ENCODE results near the gene RAP1GDS1. TPM values are rescaled to one million over a fixed set of nuclear protein-coding genes. Genes with fewer than 3 reads are reported as not detected.
A peak's percentile ranks its signal among the peaks of the same experiment; 100 is the strongest.
"Not testable (repeated sequence)": the region's sequence is repeated elsewhere in the genome, so short reads cannot be mapped to it uniquely, and the experiment has no call there.

RAP1GDS1 gene
- total RNA-seq, 4 donors from 2014 or later = 40.5 to 61.4 (median 54.1) TPM

DNA sequence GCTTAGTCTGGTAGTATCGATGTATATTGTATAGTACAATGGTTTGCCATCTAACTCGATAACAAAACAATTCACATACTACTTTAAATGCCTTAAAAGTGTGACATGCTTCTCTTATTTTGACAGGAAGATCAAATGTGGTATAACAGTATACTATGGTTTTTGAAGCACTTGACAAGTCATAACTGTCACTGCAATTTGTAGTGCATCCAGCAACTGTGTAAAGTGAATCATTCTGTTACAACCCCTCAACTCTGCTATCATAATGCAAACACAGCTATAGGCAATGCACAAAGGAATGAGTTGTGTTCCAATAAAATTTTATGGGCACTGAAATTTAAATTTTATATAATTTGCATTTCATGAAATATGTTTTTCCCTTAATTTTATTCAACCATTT lies 14.0 kb downstream of the RAP1GDS1 start:
- no peak for DNase-seq (ENCODE audit: low spot score in 2 of 2)
- no peaks in the 10 kb centered on the region for H3K4me1 ChIP-seq
- WGBS, 2 donors = 92 to 96% methylated on average over 2 of the region's 2 CpGs
- no peak overlapping the region for H3K4me3 ChIP-seq
- H3K9me3 ChIP-seq = peaks cover 0 to 19% (median 0%) of the 10 kb centered on the region in 4 donors
- H3K27ac ChIP-seq = no peak overlapping the region
- no peak for TF ChIP-seq EP300 (IDR thresholded peaks at IDR 0.05)
- no peak for TF ChIP-seq POLR2A (IDR thresholded peaks at IDR 0.05)
- TF ChIP-seq, protein P1, sequence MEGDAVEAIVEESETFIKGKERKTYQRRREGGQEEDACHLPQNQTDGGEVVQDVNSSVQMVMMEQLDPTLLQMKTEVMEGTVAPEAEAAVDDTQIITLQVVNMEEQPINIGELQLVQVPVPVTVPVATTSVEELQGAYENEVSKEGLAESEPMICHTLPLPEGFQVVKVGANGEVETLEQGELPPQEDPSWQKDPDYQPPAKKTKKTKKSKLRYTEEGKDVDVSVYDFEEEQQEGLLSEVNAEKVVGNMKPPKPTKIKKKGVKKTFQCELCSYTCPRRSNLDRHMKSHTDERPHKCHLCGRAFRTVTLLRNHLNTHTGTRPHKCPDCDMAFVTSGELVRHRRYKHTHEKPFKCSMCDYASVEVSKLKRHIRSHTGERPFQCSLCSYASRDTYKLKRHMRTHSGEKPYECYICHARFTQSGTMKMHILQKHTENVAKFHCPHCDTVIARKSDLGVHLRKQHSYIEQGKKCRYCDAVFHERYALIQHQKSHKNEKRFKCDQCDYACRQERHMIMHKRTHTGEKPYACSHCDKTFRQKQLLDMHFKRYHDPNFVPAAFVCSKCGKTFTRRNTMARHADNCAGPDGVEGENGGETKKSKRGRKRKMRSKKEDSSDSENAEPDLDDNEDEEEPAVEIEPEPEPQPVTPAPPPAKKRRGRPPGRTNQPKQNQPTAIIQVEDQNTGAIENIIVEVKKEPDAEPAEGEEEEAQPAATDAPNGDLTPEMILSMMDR (IDR thresholded peaks at IDR 0.05) = no peak
- no peaks in the 10 kb centered on the region for H3K27me3 ChIP-seq
- H3K36me3 ChIP-seq = peaks cover 0 to 19% (median 0%) of the 10 kb centered on the region in 3 donors

DNA sequence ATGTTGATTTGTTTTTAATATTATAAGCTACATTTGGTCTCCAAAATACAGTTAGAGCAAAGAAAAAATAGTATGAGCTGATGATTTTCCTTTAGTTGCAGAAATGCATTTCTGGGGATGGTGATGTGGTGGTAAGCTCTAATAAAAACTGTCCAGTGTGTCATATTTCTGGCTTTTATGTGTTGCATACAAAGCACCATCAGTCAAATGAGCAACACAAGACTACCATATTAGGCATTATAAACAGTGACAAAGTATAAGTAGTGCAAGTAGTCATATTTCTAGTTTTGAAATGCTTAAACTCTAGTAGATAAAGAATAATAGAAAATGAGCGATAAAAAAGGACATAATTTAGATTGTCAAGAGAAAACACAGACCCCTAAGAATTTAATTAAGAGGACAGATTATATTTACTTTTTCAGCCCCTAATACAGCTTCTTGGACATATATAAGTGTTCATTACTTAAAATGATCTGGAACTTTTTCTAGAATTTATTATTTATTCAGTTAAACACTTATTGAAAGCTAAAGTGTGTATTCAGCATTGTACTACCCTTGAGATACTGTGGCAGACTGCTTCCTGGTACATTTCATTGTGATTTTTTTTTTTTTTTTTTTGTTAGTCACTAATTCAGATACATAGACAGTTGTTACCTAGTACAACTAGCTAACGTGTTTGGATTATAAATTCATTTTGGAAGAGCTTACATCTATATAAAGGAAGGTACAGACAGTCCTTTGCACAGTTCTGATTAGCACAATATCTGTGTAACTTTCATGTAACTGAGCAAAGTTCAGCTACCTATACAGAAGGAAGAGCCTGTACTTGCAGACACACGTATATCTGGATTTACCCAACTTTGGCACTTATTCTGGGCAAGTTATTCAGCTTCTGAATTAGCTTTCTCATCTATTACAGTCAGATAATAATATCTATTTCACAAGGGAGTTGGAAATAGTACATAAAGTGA lies 22.3 kb downstream of the RAP1GDS1 start:
- H3K27ac ChIP-seq = peak overlapping the region in 1 of 4 donors; percentile 36
- no peaks in the 10 kb centered on the region for H3K27me3 ChIP-seq
- TF ChIP-seq POLR2A (IDR thresholded peaks at IDR 0.05) (no peak), EP300 (IDR thresholded peaks at IDR 0.05) (no peak)
- TF ChIP-seq, protein P1 (IDR thresholded peaks at IDR 0.05) = no peak
- no peak for DNase-seq (ENCODE audit: low spot score in 2 of 2)
- peaks cover 0 to 15% (median 0%) of the 10 kb centered on the region in 4 donors for H3K4me1 ChIP-seq
- 71 to 75% methylated on average over 3 of the region's 3 CpGs for WGBS, 2 donors
- H3K9me3 ChIP-seq = peaks cover 0 to 4% (median 0%) of the 10 kb centered on the region in 4 donors
- no peak overlapping the region for H3K4me3 ChIP-seq
- no peaks in the 10 kb centered on the region for H3K36me3 ChIP-seq

DNA sequence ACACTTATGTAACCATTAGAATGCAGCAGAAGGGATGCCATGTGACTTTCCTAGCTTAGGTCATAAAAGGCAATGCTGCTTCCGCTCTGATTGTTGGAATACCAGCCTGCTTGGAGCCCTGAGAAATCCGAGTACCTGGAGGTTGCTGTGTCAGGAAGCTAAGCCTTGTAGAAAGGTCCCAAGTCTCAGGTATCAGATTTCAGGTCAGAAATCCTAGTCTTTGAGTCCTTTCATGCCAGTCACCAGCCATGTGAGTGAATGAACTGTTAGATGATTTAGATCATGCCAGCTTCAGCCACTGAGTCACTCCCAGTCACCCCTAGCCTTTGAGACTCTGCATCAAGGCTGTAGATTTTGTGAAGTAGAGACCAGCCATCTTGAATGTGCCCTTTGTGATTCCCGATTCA lies 23.5 kb downstream of the RAP1GDS1 start:
- peaks cover 0 to 15% (median under 1%) of the 10 kb centered on the region in 4 donors for H3K4me1 ChIP-seq
- no peaks in the 10 kb centered on the region for H3K36me3 ChIP-seq
- WGBS, 2 donors = 63 to 76% methylated on average over 3 of the region's 3 CpGs
- H3K4me3 ChIP-seq = no peak overlapping the region
- DNase-seq (ENCODE audit: low spot score in 2 of 2) = no peak
- H3K9me3 ChIP-seq = peaks cover 0 to 4% (median 0%) of the 10 kb centered on the region in 4 donors
- no peaks in the 10 kb centered on the region for H3K27me3 ChIP-seq
- TF ChIP-seq, protein P1 (IDR thresholded peaks at IDR 0.05) = no peak
- TF ChIP-seq EP300 (IDR thresholded peaks at IDR 0.05) = no peak
- no peak for TF ChIP-seq POLR2A (IDR thresholded peaks at IDR 0.05)
- H3K27ac ChIP-seq = peak overlapping the region in 2 of 4 donors; percentile 36 to 37

DNA sequence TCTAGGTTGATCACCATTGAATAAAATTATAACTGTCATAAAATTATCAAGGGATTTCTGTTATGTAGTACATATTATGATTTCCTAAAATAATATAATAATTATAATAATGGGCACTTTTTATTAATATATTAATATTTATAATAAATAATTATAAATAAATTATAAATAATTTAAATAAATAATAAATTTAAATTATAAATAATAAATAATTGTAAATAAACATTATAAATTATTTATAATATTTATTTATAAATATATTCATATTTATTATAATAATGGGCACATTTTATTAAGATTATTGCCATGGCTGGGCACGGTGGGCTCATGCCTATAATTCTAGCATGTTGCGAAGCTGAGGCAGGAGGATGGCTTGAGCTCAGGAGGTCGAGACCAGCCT lies 24.5 kb downstream of the RAP1GDS1 start:
- Histone ChIP-seq H3K36me3 (no peaks in the 10 kb centered on the region), H3K27me3 (no peaks in the 10 kb centered on the region), H3K27ac (peak overlapping the region in 1 of 4 donors; percentile 36), H3K4me3 (no peak overlapping the region), H3K9me3 (peaks cover 0 to 4% (median 0%) of the 10 kb centered on the region in 4 donors), H3K4me1 (peaks cover 0 to 18% (median 1%) of the 10 kb centered on the region in 4 donors)
- TF ChIP-seq EP300 (IDR thresholded peaks at IDR 0.05) = no peak
- TF ChIP-seq, protein P1 (IDR thresholded peaks at IDR 0.05) = no peak
- TF ChIP-seq POLR2A (IDR thresholded peaks at IDR 0.05) = no peak
- WGBS, 2 donors = 95 to 99% methylated on average over 3 of the region's 3 CpGs
- DNase-seq (ENCODE audit: low spot score in 2 of 2) = no peak

DNA sequence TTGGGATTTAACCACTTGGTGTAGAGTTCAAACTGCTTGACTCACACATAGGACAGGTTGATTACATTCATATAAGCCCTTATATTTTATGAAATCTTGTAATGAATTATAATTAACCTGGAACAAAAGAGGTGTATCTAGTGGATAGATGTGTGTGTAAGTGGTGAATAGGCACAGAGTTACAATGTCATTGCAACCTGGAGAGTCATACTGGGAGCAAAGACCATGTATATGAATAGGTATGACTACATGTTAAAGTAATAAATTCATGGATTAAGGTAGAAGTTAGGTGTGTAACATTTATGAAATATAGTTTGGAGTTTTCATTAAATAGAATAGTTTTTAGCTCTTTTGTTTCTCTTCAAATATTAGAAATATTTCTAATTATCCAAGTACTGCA lies 26.1 kb downstream of the RAP1GDS1 start:
- H3K9me3 ChIP-seq = no peaks in the 10 kb centered on the region
- no peak overlapping the region for H3K4me3 ChIP-seq
- TF ChIP-seq EP300 (IDR thresholded peaks at IDR 0.05) (no peak), POLR2A (IDR thresholded peaks at IDR 0.05) (no peak)
- TF ChIP-seq, protein P1 (IDR thresholded peaks at IDR 0.05) = no peak
- H3K27ac ChIP-seq = no peak overlapping the region
- no peaks in the 10 kb centered on the region for H3K27me3 ChIP-seq
- peaks cover 0 to 20% (median 5%) of the 10 kb centered on the region in 4 donors for H3K4me1 ChIP-seq
- no peak for DNase-seq (ENCODE audit: low spot score in 2 of 2)
- no peaks in the 10 kb centered on the region for H3K36me3 ChIP-seq

DNA sequence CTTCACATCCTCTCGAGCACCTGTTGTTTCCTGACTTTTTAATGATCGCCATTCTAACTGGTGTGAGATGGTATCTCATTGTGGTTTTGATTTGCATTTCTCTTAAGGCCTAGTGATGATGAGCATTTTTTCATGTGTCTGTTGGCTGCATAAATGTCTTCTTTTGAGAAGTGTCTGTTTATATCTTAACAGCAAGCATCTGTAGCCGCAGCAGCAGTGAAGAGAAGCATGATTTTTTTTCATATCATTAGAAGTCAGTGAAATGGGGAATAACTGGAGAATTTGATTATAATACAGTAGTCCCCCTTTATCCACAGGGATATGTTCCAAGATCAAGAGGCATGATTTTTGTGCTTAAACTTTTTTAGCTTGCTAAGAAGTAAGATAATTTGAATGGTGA lies 27.5 kb downstream of the RAP1GDS1 start:
- H3K27me3 ChIP-seq; H3K27ac ChIP-seq; DNase-seq (ENCODE audit: low spot score in 2 of 2); H3K4me3 ChIP-seq; H3K9me3 ChIP-seq; H3K36me3 ChIP-seq: not testable (repeated sequence)
- WGBS, 2 donors = 95 to 97% methylated on average over 3 of the region's 3 CpGs
- peaks cover 0 to 25% (median 7%) of the 10 kb centered on the region in 4 donors for H3K4me1 ChIP-seq
